DMS114 treated with DMSO at 0.1 percent for 48 hours (cell line): ENCODE data around the gene ANKRD30BL.
"Not testable (repeated sequence)": the region's sequence is repeated elsewhere in the genome, so short reads cannot be mapped to it uniquely, and the experiment has no call there.

ENCODE experiments used
- DNase-seq: peaks from one replicate; lab custom pipeline; 2025; ENCODE audit not compliant: unreplicated experiment; lab: John Stamatoyannopoulos, UW

Gene ANKRD30BL

GRCh38 chr2:132161161-132162124, at the start of gene ANKRD30BL:
TSS of gene ANKRD30BL (minus strand) at chr2:132161952. CDS start at chr2:132161705, 247 bp downstream.
- DNase-seq, result not testable (repeated sequence)

- DNase-seq, result not testable (repeated sequence)
Measured at GRCh38 chr2:132202866-132203265, 41.1 kb upstream of the ANKRD30BL start.

- DNase-seq, result not testable (repeated sequence)
Measured at GRCh38 chr2:132192854-132193253, 31.1 kb upstream of the ANKRD30BL start.

- DNase-seq, result not testable (repeated sequence)
Measured at GRCh38 chr2:132167100-132167499, 5.3 kb upstream of the ANKRD30BL start.

- DNase-seq, result not testable (repeated sequence)
Measured at GRCh38 chr2:132162125-132162660, 441 bp upstream of the ANKRD30BL start.

GRCh38 chr2:132146774-132147173, 15.0 kb downstream of the ANKRD30BL start:
- peak; percentile 24 for DNase-seq
